Pons (tissue), 1 donor: Measurements from ENCODE around the gene DBT.

ENCODE experiments used
- DNase-seq: peaks from one replicate; pipeline ENCODE4 v3.0.0-alpha.2; 2016; ENCODE audit warnings: low spot score

Gene DBT

GRCh38 chr1:100188617-100189016 is 61.0 kb downstream of the DBT start:
- peak; percentile 92 for DNase-seq

GRCh38 chr1:100187912-100188311 is 61.7 kb downstream of the DBT start:
- peak; percentile 26 for DNase-seq

GRCh38 chr1:100184536-100184935 is 65.1 kb downstream of the DBT start:
- DNase-seq, result no peak

DNA sequence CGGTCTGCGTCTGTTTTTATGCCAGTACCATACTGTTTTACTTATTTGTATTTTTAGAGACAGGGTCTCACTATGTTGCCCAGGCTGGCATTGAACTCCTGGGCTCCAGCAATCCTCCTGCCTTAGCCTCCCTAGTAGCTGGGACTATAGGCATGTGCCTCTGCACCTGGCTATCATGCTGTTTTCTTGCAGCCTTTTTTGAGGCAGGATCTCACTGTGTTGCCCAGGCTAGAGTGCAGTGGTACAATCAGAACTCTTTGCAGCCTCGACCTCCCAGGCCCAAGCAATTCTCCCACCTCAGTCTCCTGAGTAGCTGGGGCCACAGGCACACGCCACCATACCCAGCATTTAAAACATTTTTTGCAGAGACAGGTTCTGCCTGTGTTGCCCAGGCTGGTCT is 66.3 kb downstream of the DBT start:
- DNase-seq, result no peak

- DNase-seq, result peak; percentile 25
Observed at GRCh38 chr1:100178091-100178490, 71.5 kb downstream of the DBT start, which contains the start of gene LRRC39. Gene LRRC39, minus strand, starts transcription at chr1:100178256. Its CDS starts 9,740 bp downstream, at chr1:100168516.

GRCh38 chr1:100177295-100178041 is 72.2 kb downstream of the DBT start:
- no peak for DNase-seq

GRCh38 chr1:100168051-100168450 is 81.6 kb downstream of the DBT start:
- no peak for DNase-seq

DNA sequence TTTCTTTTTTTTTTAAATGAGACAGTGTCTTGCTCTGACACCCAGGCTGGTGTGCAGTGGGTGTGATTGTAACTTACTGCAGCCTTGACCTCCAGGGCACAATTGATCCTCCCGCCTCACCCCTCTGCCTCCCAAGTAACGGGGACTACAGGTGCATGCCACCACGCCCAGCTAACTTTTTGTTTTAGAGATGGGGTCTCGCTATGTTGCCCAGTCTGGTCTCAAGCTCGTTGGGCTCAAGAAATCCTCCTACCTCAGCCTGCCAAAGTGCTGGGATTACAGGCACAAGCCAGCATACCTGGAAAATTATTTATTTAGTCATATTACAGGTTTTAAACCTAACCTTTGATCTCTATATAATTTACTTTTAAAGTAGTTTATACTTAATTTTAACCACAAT is 84.9 kb downstream of the DBT start:
- no peak for DNase-seq

- DNase-seq, result peak; percentile 72
Observed at GRCh38 chr1:100164216-100164615, 85.4 kb downstream of the DBT start.

- DNase-seq, result no peak
Observed at GRCh38 chr1:100162881-100163280, 86.8 kb downstream of the DBT start.

GRCh38 chr1:100152271-100152670 is 97.4 kb downstream of the DBT start:
- peak; percentile 37 for DNase-seq

GRCh38 chr1:100151679-100152078 is 98.0 kb downstream of the DBT start:
- no peak for DNase-seq

GRCh38 chr1:100147875-100148274 is 101.8 kb downstream of the DBT start:
- no peak for DNase-seq

- no peak for DNase-seq
Observed at GRCh38 chr1:100146958-100147357, 102.7 kb downstream of the DBT start.

DNA sequence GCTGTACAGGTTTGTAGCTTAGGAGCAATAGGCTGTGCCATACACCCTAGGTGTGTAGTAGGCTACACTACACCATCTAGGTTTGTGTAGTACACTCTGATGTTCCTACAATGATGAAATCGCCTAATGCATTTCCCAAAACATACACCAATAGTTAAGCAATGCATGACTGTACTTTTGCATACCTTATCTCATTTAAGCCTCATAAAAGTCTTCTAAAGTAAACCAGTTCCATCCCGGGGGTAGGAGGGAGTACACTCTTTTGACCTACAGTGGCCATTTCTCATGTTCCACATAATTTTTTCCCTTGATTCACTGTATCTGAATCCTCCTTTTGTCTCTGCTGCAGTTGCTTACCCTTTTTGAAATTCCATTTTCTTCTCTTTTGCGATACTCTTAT is 104.5 kb downstream of the DBT start:
- DNase-seq, result no peak

DNA sequence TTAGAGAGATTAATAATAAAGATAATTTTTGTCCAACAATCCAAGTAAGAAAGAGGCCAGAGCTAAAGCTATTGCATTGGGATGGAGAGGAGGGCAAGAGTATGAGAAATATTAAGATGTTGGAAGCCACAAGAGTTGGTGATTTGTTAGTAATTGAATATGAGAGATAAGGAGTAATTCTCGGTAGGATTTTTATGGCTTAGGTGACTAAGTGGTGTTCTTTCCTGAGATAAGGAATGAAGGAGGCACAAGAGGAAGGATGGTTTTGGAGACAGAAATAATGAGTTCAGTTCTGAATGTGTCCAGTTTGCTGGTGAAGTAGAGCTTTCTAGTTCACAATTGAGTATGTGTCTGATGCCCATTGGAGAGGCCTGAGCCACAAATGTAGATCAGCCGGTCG is 107.3 kb downstream of the DBT start:
- DNase-seq, result no peak

DNA sequence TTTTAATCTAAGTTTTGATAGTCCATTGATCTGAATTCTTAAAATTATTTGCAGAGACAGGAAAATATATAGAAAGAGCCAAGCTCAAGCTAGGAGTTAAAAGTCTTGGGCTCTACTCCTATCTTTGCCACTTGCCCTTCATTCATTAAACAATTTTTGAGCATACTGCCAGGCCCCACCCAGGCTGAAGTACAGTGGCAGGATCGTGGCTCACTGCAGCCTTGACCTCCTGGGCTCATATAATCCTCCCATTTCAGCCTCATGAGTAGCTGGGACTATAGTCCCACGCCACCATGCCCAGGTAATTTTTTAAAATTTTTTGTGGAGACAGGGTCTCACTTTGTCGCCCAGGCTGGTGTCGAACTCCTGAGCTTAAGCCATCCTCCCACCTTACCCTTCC is 108.4 kb downstream of the DBT start:
- no peak for DNase-seq

GRCh38 chr1:100137602-100138001 is 112.0 kb downstream of the DBT start:
- no peak for DNase-seq
